IMR-90 (cell line): ENCODE data around the gene PHLDB1.

Experiments
- BHLHE40 ChIP-seq: fragments of 150-350 bp; IDR thresholded peaks from 2 replicates; pipeline ENCODE4 v1.6.1; 2016; ENCODE audit warnings: mild to moderate bottlenecking, low read depth, low read length
- CTCF ChIP-seq: conservative IDR thresholded peaks from 2 replicates; pipeline ENCODE4 v1.5.1; 2012; ENCODE audit warnings: mild to moderate bottlenecking, low read depth, low read length, improper control_type of control experiment
- NFE2L2 ChIP-seq: fragments of 150-350 bp; IDR thresholded peaks from 2 replicates; pipeline ENCODE4 v1.6.1; 2016; ENCODE audit warnings: low read depth, mild to moderate bottlenecking, low read length
- RFX5 ChIP-seq: IDR thresholded peaks from 2 replicates; pipeline ENCODE4 v1.8.0; 2012; ENCODE audit warnings: low read depth, mild to moderate bottlenecking, low read length, moderate library complexity
- TF ChIP-seq, protein P1 (sequence below): fragments of 150-350 bp; IDR thresholded peaks from 2 replicates; pipeline ENCODE4 v1.6.1; 2016; ENCODE audit warnings: low read depth, mild to moderate bottlenecking, low read length, moderate library complexity, borderline replicate concordance

GRCh38 chr11:118592616-118593367 lies 14.6 kb upstream of the PHLDB1 start:
- TF ChIP-seq RFX5, result no peak
- TF ChIP-seq BHLHE40, result no peak
- no peak for TF ChIP-seq CTCF
- no peak for TF ChIP-seq NFE2L2
- TF ChIP-seq, protein P1, sequence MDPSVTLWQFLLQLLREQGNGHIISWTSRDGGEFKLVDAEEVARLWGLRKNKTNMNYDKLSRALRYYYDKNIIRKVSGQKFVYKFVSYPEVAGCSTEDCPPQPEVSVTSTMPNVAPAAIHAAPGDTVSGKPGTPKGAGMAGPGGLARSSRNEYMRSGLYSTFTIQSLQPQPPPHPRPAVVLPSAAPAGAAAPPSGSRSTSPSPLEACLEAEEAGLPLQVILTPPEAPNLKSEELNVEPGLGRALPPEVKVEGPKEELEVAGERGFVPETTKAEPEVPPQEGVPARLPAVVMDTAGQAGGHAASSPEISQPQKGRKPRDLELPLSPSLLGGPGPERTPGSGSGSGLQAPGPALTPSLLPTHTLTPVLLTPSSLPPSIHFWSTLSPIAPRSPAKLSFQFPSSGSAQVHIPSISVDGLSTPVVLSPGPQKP, result no peak
